GM12872 (cell line): ENCODE results near the gene ITPR1.

Experiments used
- TF ChIP-seq, protein P1 (sequence below): IDR thresholded peaks from 3 replicates; pipeline ENCODE4 v1.5.1; 2011; ENCODE audit warnings: low read depth, mild to moderate bottlenecking, low read length, moderate library complexity; ENCODE audit not compliant: insufficient read depth

Gene ITPR1

DNA sequence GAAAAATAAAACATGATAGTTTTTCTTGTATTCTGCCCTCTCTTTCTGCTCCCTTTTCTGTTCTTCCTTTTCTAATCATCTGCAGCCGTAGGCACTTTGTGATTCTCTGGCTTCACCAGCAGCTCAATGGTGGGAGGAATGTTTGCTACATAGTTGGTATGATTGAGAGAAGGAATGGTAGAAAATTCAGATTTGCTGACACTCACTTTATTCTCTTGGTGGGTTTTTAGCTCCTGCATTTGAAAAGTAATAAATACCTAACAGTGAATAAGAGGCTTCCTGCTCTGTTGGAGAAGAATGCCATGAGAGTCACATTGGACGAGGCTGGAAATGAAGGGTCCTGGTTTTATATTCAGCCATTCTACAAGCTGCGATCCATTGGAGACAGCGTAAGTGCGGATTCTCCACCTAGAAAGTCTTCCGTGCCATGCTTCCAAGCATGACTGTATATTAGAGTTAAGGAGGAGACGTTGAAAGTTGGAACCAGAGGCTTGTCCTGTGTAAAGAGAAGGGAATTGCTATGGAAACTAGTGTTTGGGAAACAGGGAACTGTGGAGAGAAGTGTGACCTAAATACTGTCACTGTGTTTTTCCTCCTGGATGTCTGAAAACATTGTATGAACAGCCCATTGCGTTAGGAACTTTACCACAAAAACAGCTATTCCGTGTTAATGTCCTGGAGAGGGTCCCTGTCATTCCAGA is 148.9 kb downstream of the ITPR1 start:
- TF ChIP-seq, protein P1, sequence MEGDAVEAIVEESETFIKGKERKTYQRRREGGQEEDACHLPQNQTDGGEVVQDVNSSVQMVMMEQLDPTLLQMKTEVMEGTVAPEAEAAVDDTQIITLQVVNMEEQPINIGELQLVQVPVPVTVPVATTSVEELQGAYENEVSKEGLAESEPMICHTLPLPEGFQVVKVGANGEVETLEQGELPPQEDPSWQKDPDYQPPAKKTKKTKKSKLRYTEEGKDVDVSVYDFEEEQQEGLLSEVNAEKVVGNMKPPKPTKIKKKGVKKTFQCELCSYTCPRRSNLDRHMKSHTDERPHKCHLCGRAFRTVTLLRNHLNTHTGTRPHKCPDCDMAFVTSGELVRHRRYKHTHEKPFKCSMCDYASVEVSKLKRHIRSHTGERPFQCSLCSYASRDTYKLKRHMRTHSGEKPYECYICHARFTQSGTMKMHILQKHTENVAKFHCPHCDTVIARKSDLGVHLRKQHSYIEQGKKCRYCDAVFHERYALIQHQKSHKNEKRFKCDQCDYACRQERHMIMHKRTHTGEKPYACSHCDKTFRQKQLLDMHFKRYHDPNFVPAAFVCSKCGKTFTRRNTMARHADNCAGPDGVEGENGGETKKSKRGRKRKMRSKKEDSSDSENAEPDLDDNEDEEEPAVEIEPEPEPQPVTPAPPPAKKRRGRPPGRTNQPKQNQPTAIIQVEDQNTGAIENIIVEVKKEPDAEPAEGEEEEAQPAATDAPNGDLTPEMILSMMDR: no peak

DNA sequence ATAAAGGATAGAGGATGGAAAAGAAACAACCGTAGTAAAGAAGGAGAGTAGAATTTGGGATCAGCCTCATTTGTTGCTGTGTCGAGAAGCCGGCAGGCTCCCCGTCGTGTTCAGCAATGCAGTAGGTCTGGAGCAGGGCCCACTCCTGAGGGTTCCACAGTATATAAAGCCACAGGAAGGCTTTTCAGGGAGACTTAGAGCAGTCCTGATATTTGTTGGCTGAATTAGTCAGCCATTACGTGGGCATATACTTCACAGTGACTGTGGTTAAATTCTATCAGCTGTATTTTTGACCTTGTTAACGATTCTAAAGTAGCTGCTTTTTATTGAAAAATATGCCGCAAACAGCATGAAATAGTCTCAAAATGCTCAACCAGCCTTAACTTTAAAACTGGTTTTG is 149.5 kb downstream of the ITPR1 start:
- TF ChIP-seq, protein P1: no peak

DNA sequence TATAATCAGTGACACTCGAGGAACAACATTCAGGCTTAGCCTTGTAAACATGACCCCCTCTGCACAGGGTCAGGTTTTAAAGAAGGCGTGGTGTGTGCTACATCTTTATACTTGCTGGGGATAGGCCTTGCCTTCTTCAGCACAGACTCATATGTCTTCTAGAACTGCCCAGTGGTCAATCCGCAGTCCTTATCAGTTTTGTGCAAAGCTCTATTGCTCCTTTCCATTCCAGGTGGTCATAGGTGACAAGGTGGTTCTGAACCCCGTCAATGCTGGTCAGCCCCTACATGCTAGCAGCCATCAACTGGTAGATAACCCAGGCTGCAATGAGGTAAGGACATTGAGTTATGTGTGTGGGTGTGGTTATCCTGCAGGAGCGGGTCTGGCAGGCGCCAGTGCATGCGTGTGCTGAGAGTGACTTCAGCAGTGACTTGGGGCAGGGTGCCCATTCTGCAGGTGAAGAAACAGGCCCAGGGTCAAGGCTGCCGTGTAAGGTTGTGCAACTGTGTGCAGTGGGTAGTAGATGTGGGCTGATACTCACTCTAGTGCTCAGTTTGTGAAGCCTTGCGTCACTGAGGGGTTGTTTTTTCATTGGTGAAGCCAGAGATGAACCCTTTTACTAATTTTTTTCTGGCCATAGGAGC is 150.9 kb downstream of the ITPR1 start:
- TF ChIP-seq, protein P1: no peak

DNA sequence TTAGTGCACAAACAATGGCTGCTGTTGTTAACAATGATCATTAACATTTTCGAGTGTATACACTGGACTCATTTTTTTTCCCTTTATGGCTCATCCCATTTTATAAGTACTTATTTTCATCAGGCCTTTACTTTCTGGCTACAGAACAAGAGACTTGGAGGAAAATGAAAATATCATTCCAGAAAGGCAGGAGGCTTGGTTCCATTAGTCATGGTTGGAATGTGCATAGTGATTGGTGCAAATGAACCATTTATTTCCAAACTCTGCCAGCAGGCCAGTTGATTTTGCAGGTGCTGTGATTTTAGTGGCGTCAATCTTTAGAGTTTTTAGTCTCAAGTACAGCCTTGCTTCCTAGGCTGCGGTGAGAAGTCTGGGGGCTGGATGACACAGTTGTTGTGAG is 151.8 kb downstream of the ITPR1 start:
- TF ChIP-seq, protein P1: no peak

DNA sequence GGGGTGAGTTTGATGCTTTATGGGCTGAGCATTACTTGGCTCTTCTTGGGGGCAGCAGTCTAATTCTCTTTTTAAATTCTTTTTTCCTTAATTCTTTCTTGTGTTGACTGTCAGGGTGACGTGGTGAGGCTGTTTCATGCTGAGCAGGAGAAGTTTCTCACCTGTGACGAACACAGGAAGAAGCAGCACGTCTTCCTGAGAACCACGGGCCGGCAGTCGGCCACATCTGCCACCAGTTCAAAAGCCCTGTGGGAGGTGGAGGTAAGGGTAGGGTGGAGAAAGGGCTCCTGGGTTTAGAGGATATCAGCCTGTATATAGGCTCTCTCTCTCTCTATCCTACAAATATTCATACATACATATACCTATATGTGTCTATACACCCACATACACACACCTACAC is 152.3 kb downstream of the ITPR1 start:
- TF ChIP-seq, protein P1: no peak

DNA sequence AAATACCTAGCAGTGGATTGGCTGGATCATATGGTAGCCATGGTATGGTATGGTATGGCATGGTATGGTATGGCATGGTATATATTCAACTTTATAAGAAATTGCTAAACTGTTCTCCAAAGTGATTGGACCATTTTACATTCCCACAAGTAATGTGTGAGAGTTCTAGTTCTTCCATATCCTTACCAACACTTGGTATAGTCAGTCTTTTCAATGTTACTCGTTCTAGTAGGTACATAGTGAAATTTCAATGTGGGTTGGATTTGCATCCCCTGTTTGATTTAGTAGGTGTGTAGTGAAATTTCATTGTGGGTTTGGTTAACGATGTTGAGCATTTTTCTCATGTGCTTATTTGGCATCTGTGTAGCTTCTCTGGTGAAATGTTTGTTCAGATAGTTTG is 154.3 kb downstream of the ITPR1 start:
- TF ChIP-seq, protein P1: no peak

DNA sequence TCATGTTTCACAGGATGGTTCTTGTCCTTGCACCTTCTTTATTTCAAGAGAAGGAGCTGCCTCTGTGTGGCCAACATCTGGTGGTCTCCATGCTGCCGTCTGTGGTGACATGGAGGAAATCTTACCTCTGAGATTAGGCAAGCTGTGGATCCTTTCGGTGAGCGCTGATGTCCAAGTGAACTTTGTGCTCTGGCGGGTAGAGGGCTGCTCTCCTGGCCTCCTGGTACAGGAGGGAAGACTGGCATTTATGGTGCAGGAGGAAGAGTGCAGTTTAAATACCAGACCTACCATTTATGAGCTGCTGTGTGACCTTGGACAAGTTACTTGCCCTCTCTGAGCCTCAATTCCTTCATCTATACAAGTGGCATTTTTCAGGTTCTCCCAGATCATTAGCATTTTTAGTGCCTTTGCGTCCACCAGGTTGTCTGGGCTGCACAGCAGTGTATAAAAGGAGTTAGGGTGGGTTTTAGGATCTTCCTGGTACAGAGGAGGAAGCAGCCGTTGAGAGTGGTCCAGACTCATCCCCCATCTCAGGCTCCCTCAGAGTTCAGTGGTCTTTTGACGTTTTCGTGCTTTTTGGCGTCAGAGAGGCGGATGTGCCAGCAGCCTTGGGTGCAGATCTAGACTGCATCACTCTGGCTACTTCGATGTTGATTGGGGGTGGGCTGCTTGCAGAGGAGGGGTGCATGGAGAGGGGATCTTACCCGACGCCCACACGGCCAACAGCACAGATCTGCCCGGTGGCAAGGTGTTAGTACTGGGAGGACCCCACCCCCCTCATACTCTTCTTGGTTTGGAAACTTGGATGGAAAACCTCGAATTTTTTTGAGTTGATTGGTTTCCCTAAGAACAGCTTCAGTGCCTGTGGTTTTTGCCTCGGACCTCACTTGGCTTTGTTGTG is 162.2 kb downstream of the ITPR1 start:
- TF ChIP-seq, protein P1: no peak
